SU-DHL-6 (cell line): ENCODE results near the gene SHD.

Experiments used
- H2AFZ ChIP-seq: fragments of 200-600 bp; sonication (generic); 2 replicates; pipeline ENCODE4 v1.6.1; 2014; ENCODE audit warnings: low read depth, mild to moderate bottlenecking, moderate library complexity, mixed read lengths, antibody characterized with exemption, low read length; ENCODE audit not compliant: severe bottlenecking
- H3F3A ChIP-seq: fragments of 200-600 bp; shearing (Covaris generic); 2 replicates; pipeline ENCODE4 v1.6.0; 2016; ENCODE audit warnings: antibody characterized with exemption, mild to moderate bottlenecking; ENCODE audit not compliant: insufficient read depth
- H3K27ac ChIP-seq: fragments of 200-600 bp; sonication (generic); 2 replicates; pipeline ENCODE4 v1.5.1; 2016; ENCODE audit warnings: low read depth, mild to moderate bottlenecking, low read length, moderate library complexity, mixed read lengths
- H3K27me3 ChIP-seq: fragments of 200-600 bp; sonication (generic), shearing (Covaris generic); 2 replicates; pipeline ENCODE4 v1.6.0; 2014; ENCODE audit warnings: mild to moderate bottlenecking, low read length
- H3K36me3 ChIP-seq: fragments of 200-600 bp; sonication (generic); 2 replicates; pipeline ENCODE4 v1.6.1; 2014; ENCODE audit warnings: mild to moderate bottlenecking, low read length, mixed read lengths
- H3K4me2 ChIP-seq: fragments of 300-600, 200-600 bp; shearing (Covaris generic), sonication (generic); 2 replicates; pipeline ENCODE4 v1.6.0; 2014; ENCODE audit warnings: low read length, low read depth, mild to moderate bottlenecking; ENCODE audit not compliant: poor library complexity, severe bottlenecking
- H3K4me3 ChIP-seq: fragments of 200-600 bp; sonication (generic); 2 replicates; pipeline ENCODE4 v1.5.1; 2014; ENCODE audit warnings: antibody characterized with exemption, low read length, mild to moderate bottlenecking, mixed read lengths; ENCODE audit not compliant: insufficient read depth, poor library complexity, severe bottlenecking
- H3K79me2 ChIP-seq: fragments of 200-600 bp; sonication (generic); 2 replicates; pipeline ENCODE4 v1.6.1; 2014; ENCODE audit warnings: mild to moderate bottlenecking, low read length, moderate library complexity; ENCODE audit not compliant: insufficient read depth
- H3K9ac ChIP-seq: fragments of 200-600 bp; sonication (generic); 2 replicates; pipeline ENCODE4 v1.7.0; 2014; ENCODE audit warnings: mild to moderate bottlenecking, low read length
- H3K9me2 ChIP-seq: fragments of 200-600 bp; sonication (generic); replicated peaks from 2 replicates; pipeline ENCODE4 v1.6.1; 2014; ENCODE audit warnings: low read length; ENCODE audit not compliant: insufficient read depth
- H3K9me3 ChIP-seq: fragments of 200-600 bp; sonication (generic); 2 replicates; pipeline ENCODE4 v1.6.1; 2014; ENCODE audit warnings: low read length, mixed read lengths; ENCODE audit not compliant: insufficient read depth
- H4K20me1 ChIP-seq: fragments of 200-600 bp; sonication (generic); 2 replicates; pipeline ENCODE4 v1.6.1; 2014; ENCODE audit warnings: low read depth, mild to moderate bottlenecking, antibody characterized with exemption, low read length, moderate library complexity, mixed read lengths
- EZH2phosphoT487 ChIP-seq: fragments of 200-600 bp; sonication (generic), shearing (Covaris generic); conservative IDR thresholded peaks from 2 replicates; pipeline ENCODE4 v1.6.1; 2018; ENCODE audit warnings: mild to moderate bottlenecking, antibody characterized with exemption, low read length, moderate library complexity, mixed read lengths
- TF ChIP-seq, protein P1 (sequence below): fragments of 200-600 bp; sonication (generic); IDR thresholded peaks from one replicate; pipeline ENCODE4 v1.5.1; 2017; ENCODE audit warnings: antibody characterized with exemption, mild to moderate bottlenecking, low read length, moderate library complexity; ENCODE audit not compliant: insufficient read depth, poor library complexity, severe bottlenecking

SHD gene

DNA sequence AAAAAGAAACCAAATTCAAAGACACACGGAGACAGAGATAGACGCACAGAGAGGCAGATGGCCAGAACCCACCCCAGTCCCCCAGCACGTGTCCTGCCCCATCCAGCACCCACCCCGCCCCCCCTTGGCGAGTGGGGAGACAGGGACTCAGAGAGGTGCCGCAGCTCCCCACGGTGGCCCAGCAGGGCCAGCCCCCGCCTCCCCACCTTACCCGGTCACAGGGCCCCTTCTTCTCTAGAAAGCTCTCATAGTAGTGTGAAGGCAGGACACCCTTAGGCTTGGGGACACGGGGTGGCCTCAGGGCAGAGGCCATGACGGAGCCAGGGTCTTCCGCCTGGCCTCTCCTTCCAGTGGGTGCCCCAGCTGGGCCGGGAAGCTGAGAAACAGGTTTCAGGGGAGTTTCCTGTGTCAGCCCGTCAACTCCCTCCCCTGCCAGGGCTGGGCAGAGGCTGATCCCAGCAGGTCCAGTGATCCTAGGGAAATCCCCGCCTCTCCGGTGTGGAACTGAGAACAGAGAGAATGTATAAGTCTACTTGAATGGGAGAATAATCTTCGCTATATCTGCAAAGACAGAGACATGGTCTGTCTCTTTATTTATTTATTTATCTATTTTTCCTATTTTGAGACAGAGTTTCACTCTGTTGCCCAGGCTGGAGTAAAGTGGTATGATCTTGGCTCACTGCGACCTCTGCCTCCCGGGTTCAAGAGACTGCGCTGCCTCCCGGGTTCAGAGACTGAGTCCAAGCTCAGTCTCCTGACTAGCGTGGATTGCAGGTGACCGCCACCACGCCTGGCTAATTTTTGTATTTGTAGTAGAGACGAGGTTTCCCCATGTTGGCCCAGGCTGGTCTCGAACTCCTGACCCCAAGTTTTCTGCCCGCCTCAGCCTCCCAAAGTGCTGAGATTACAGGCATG, 59.6 kb downstream of the SHD start, which contains the start of gene STAP2:
STAP2 (minus strand) TSS at position 387 of the 915 bp plus-strand sequence; CDS start at position 313, 74 bp downstream.
- peak within 1 kb of the TSS; percentile 17; the same call in 1 of the 2 replicates for H3K9ac ChIP-seq
- H3F3A ChIP-seq: 0 out of 2 replicates have a peak, but pooled peaks cover 2% of the 10 kb centered on the region
- H3K27me3 ChIP-seq: no peaks in the 10 kb centered on the region
- no peaks in the 10 kb centered on the region for H4K20me1 ChIP-seq
- no peak within 1 kb of the TSS for H3K27ac ChIP-seq
- H3K9me3 ChIP-seq: no peaks in the 10 kb centered on the region
- H3K4me3 ChIP-seq: no peak within 1 kb of the TSS
- TF ChIP-seq, protein P1, sequence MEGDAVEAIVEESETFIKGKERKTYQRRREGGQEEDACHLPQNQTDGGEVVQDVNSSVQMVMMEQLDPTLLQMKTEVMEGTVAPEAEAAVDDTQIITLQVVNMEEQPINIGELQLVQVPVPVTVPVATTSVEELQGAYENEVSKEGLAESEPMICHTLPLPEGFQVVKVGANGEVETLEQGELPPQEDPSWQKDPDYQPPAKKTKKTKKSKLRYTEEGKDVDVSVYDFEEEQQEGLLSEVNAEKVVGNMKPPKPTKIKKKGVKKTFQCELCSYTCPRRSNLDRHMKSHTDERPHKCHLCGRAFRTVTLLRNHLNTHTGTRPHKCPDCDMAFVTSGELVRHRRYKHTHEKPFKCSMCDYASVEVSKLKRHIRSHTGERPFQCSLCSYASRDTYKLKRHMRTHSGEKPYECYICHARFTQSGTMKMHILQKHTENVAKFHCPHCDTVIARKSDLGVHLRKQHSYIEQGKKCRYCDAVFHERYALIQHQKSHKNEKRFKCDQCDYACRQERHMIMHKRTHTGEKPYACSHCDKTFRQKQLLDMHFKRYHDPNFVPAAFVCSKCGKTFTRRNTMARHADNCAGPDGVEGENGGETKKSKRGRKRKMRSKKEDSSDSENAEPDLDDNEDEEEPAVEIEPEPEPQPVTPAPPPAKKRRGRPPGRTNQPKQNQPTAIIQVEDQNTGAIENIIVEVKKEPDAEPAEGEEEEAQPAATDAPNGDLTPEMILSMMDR: no peak
- no peak for TF ChIP-seq EZH2phosphoT487
- peak within 1 kb of the TSS; percentile 28 for H3K4me2 ChIP-seq
- no peaks in the 10 kb centered on the region for H3K9me2 ChIP-seq
- H3K36me3 ChIP-seq: no peaks in the 10 kb centered on the region
- H2AFZ ChIP-seq: peak within 1 kb of the TSS; percentile 70
- H3K79me2 ChIP-seq: no peaks in the 10 kb centered on the region
